ENCODE measurements around the gene HOXD12.

The HOXD12 gene

GRCh38 chr2:176107731-176108181, 8.2 kb downstream of the HOXD12 start:
- DNase-seq, result no peak

DNA sequence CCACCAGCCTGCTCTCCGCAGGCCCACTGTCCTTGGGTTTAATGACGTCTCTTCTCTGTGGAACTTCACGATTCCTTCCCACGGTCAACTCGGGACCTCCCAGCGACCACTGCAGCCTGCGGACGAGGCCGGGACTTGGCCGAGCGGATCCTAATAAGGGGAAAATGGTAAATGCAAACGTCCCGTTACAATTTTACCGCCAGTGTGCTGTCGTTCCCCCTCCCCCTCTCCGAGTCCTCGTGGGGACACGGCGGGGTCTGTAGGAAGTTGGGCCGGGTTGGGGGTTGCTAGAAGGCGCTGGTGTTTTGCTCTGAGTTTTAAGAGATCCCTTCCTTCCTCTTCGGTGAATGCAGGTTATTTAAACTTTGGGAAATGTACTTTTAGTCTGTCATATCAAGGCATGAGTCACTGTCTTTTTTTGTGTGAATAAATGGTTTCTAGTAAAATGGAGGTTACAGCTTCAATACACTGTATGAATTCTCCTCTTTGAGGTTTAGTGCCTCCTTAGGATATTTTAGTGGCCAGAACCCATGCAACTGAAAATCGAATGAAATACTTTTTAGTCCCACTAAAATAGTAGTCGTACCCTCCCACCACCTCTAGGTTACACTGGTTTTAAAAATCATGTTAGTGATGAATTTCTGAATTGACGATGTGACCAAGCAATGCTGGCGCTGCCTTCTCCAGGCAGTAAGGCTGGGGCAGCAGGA, 9.8 kb downstream of the HOXD12 start:
- DNase-seq, result no peak

DNA sequence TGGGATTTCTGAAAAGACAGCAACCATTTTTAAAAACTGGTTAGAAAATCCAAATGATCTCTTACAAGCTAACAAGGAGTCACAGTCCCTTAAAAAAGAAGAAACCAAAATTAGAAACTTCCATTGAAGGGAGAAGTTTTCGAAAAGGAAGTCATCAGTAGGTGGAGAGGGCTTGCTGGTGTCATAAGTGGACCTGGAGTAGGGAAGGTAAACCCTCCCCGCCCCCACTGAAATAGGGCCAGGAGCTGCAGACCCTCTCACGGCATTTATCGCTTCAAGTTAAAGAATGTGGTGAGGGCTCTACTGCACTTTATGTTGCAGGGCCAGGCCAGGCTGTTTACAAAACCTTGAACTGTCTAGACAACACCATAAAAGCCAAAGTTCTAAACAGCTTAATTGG, 10.4 kb downstream of the HOXD12 start:
- DNase-seq, result no peak

- DNase-seq, result no peak
Measured at GRCh38 chr2:176110415-176111308, 11.1 kb downstream of the HOXD12 start.

DNA sequence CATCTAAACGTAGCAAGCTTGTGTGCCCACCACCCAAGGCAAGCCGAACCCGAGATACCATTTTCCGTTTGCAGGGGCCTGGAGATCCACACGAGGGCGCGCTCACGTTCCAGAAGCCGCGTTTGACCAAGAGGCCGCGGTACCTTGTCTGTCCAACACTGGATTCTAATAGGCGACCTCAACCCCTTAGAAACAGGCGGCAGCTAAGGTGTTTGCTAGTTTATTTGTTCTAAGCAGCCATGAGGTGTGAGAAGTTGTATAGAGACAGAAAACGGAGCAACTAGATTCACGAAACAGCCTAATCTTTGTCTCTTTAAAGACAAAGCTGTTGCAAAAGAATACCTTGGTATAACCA, 11.7 kb downstream of the HOXD12 start:
- no peak for DNase-seq

GRCh38 chr2:176111846-176112374, 12.3 kb downstream of the HOXD12 start:
- no peak for DNase-seq

- DNase-seq, result no peak
Measured at GRCh38 chr2:176112375-176113302, 13.0 kb downstream of the HOXD12 start.

DNA sequence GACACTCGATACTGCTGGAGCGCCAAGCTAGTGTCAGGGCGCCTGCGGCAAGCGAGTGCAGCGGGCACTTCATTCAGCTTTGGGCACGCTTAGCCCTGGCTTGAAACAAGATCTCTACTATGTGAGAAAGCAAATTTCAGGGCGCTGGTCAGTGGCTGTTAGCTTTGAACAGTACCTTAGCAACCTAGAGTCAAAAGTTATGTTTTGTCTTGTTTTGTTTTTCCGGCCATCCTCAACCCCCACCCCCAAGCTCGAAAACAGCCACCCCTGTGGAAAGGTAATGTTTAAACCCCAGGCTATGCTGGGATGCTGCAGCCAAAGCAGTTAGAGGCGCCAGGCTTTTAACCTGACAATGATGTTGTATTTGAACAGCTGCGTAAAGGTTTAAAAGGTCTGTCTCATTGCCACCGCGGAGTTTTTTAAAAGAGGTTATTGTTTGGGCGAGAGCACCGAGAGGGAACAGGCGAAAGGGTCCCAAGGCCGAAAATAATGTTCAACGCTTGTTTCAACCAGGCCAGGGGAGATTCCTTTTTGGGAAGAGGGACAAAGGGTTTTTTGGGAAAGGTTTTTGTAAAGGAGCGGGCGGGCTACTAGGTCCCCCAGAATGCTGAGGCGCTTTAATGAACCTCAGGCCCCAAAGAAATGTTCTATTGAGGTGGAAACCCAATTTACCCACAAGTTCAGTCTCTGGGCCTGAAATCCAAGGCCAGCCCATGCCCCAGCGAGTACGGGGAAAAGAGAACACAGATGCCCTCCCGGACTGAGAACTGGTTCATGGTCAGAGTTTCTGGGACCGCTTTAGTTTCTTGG, 14.7 kb downstream of the HOXD12 start:
- no peak for DNase-seq

GRCh38 chr2:176114930-176115625, 15.5 kb downstream of the HOXD12 start:
- DNase-seq, result no peak

- no peak for DNase-seq
Measured at GRCh38 chr2:176115883-176116813, 16.6 kb downstream of the HOXD12 start, which contains the start of gene HOXD10. Gene HOXD10 (plus strand): TSS chr2:176116778. CDS start chr2:176116834, 56 bp downstream.

DNA sequence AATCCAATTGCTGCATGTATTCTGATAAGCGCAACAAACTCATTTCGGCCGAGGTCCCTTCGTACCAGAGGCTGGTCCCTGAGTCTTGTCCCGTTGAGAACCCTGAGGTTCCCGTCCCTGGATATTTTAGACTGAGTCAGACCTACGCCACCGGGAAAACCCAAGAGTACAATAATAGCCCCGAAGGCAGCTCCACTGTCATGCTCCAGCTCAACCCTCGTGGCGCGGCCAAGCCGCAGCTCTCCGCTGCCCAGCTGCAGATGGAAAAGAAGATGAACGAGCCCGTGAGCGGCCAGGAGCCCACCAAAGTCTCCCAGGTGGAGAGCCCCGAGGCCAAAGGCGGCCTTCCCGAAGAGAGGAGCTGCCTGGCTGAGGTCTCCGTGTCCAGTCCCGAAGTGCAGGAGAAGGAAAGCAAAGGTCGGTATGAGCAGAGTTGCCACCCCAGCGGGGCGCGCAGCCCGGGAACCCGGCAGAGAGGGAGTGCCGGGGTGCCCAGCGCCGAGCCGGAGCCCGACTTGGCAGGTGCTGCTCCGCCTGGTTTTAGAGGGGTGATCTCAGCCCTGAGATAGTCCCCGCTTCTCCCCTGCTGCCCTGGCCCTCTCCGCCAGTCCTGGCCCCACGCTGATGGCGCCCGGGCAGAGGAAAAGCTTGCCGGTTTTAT, 17.7 kb downstream of the HOXD12 start:
- DNase-seq, result no peak

DNA sequence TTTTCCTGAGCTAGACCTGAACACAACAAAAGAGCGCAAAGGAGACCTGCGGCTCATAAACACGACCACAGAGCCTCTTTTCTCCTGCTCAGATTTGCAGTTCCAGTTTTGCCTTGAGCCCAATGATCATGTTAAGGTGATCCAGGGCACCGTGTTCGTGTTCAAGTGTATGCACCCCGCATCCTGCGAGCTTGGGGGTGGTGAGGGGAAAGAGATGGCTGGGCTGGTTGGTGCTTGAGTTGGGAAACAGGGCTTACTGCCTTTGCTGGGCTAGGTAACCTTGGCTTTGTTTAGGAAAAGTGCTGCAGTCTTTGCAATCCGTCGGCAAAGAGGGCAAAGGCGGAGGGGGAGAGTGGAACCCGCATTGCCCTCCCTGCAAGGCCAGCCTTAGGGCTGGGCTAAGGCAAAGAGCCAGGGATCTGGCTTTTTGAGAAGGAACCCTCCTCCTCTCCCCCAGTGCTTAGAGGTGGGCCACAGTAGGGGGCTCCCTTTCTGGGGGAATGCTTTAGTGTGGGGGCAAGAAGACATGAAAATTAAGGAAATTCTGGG, 18.3 kb downstream of the HOXD12 start:
- no peak for DNase-seq

GRCh38 chr2:176118601-176119339, 19.2 kb downstream of the HOXD12 start:
- DNase-seq, result peak; percentile 13

DNA sequence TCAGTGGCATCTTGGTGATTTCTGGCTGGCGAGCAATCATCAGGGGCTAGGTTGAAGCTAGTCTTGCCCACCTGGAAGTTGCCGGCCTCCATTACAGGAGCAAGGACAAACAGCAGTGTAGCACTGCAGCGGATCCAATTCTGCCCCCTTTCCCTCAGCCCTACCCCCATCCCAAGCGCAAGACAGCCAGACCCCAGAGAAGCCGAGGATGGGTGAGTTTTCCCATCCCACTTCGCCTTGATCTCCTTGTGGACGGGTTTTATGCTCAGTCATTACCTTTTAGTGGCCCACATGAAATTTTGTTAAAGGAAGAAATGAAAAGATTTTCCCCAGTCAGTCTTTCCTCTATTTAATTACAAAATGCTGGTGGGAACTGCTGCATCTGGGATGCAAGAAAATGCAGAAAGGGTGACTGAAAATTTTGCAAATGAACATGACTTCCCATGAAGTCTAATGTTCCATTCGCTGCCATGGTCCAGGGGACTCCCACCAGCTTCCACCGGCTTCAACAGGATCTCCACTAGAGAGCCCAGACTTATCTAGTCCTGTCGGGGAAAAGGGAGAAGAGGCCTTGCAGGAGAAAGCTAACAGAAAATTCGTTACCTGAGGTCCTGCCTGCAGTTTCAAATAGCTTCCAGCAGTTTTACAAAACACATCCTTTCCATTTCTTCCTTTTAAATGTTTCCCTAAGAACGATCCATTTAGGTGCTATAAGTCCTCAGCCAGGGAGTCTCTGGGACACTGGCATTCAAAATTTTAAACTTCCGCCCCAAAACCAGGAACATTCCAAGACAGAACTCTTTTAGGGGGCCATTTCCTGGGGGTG, 21.0 kb downstream of the HOXD12 start:
- DNase-seq, result no peak

DNA sequence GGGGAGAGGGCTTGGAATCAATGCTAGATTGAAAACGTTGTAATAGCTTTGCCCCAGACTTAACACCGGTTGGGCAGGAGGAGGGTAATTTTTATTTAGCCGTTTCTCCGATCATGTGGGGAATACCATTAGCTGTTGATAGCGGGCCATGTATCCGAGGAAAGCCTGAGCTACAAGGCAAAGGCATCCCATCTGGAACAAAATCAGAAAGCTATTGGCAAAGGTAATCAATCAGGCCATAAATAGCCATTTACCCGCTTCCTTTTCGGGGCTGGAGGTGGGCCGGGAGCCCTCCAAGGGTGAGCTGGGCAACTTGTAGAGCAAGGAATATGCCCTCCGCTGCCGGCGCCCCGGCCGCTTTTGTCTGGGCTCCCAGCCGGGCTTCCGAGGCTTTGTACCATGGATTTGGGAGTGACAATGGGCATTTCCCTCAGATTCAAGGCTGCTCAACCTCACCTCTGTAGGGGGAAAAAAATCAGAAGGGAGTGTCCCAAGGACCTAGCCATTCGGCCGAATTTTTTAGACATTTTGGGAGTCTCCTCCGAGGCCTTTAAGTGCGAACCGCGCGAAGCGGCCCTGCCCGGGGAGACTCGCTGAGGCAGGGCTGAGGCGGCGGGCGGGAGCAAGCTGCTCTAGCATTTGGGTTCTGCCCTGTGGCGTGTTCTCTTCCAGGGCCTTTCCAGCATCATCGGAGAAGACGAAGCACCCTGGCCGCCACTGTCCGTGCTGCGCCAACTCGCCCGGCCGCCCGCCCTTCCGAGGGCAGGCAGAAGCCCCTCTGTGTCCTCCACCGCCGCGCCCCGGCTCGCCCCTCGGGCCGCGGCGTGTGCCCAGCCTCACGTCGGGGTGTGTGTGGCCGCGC, 21.8 kb downstream of the HOXD12 start:
- DNase-seq, result no peak

GRCh38 chr2:176122052-176122682, 22.6 kb downstream of the HOXD12 start:
- DNase-seq, result no peak

All from inflammatory macrophage treated with lipopolysaccharide for 4 hours (primary cell).